ENCODE measurements around the gene SEPHS1.
"Not testable (repeated sequence)": the region's sequence is repeated elsewhere in the genome, so short reads cannot be mapped to it uniquely, and the experiment has no call there.

The SEPHS1 gene

GRCh38 chr10:13348216-13349017 is at the start of gene SEPHS1:
TSS of gene SEPHS1 (minus strand) at chr10:13348293. CDS start at chr10:13344950, 3,343 bp downstream.
- peak; percentile 62 to 78 for DNase-seq (ENCODE audit: low read depth in 2 of 2)

DNA sequence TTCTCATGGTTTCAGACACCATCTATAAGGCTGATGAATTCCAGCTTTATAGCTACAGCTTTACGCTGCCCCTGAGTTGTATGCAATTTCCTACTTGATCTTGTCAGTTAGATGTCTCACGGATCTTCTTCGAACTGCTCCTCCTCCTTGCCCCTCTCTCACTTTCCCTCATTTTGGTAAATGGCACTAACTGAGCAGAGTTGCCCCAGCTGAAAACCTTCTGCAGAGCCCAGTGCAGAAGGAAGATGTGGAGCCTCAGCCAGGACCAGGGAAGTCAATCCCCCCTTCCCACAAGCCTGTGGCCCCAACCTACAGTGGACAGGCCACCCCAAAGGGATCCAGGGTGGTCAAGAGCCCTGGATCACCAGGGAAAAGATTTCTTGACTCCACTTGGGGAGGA is 49.0 kb upstream of the SEPHS1 start:
- DNase-seq (ENCODE audit: low read depth in 2 of 2), result no peak

GRCh38 chr10:13396369-13396768 is 48.3 kb upstream of the SEPHS1 start:
- DNase-seq (ENCODE audit: low read depth in 2 of 2), result no peak

- no peak for DNase-seq (ENCODE audit: low read depth in 2 of 2)
These were observed 47.4 kb upstream of the SEPHS1 start for GRCh38 chr10:13395540-13395939.

DNA sequence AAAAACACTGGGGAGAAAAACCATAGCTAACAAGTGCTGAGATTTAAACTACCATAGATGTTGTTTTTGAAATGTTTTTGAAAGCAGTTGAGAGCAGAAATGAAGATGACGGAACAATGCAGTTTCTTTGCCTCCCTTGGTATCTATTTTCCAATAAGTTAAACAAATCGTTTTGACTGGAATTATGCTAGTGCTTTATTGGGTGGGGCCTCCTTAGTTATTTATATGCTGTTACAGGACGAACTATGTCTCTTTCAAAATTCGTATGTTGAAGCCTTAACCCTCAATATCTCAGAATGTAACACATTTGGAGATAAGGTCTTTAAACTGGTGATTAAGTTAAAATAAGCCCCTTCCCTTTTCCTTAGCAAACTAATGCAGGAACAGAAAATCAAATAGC is 45.5 kb upstream of the SEPHS1 start:
- DNase-seq (ENCODE audit: low read depth in 2 of 2), result no peak

GRCh38 chr10:13392701-13393100 is 44.6 kb upstream of the SEPHS1 start:
- DNase-seq (ENCODE audit: low read depth in 2 of 2), result no peak

DNA sequence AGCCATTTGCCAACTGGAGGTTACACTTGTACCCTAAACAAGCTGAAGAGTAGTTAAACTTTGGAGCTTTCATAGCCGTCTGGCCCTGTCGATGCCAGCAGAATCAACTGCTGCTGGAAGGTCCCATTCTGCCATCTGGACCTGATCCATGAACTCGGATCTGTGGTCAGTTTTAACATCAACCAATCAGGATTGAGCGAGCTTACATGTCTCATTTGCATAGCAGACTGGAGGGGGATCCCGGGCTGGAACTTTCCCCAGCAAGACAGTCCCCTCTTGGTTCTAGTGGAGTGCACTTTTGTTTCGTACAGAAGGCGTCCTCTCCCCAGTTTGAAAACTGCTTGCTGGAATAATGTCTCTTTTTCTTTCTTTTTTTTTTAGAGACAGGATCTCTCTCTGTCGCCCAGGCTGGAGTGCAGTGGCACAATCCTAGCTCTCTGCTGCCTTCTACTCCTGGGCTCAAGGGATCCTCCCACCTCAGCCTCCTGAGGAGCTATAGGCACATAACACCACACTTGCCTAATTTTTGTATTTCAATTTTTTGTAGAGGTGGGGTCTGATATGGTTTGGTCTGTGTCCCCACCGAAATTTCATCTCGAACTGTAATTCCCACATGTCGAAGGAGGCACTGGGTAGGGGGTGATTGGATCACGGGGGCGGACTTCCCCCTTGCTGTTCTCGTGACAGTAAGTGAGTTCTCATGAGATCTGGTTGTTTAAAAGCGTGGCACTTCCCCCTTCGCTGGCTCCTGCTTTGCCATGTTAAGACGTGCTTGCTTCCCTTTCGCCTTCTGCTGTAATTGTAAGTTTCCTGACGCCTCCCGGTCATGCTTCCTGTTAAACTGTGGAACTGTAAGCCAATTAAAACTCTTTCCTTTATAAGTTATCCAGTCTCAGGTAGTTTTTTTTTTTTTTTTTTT is 42.8 kb upstream of the SEPHS1 start:
- no peak for DNase-seq (ENCODE audit: low read depth in 2 of 2)

DNA sequence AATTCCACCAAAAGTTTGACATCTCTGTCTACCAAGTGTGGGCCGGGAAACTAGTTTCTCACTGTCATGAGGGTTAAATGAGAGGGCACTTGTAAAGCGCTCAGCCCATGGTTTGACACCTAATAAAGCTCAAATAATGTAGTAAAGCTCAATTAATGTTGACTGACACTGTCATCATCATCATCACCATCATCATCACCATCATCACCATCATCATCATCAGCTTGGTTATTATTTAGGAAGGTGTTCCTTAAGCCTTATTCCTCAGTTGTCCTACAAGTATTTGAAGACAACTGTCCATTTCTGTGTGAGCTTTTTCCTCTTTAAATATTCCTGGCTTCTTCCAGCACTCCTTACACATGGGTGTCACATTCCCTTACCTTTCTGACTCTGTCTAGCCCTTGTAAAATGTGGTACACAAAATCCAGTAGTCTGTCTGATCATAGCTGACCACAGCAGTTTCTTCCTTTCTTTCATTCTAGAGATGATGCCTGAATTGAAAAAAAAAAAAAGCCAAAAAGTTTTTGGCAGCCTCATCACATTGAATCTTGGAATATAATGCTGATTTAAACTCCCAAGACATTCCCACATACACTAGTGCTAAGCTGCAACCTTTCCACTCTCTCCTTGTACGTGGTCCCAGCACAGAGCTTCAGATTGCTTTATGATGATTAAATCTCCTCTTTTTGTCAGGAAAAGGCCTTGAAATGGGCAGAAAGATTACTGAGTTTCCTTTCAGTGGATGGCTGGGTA is 40.6 kb upstream of the SEPHS1 start:
- no peak for DNase-seq (ENCODE audit: low read depth in 2 of 2)

- DNase-seq (ENCODE audit: low read depth in 2 of 2), result no peak
These were observed 37.9 kb upstream of the SEPHS1 start for GRCh38 chr10:13386021-13386420.

- DNase-seq (ENCODE audit: low read depth in 2 of 2), result no peak
These were observed 35.3 kb upstream of the SEPHS1 start for GRCh38 chr10:13383399-13383761.

DNA sequence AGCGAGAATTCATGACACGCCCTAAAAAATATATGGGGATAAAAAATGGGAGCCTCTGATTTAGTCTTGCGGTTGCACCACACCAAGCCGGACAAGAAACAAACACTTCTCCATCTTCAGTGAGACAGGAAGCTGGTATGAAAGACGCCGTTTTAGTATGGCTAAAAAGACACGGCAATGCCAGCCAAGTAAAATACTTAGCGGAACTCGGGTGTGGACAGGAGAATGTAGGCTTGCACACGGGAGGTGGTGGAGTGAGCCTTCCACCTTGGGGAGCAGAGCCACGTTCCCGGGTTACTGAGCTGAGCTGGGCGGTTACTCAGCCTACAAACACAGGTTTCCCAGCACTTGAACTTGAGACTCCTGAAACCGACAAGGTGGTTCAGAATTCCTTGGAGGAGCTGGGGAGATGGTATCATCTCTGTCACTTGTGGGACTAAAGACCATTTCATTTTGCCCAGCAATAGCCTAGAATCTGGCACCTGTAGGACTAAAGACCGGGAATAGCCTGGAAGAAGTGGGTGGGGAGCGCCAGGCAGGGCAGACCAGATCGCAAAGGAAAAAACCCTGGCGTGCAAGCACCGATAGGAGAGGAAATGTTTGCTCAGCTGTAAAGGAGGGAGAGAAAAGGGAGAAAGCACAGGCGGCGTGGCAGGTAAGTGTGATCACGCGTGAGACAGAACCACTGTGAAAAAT is 34.8 kb upstream of the SEPHS1 start:
- no peak for DNase-seq (ENCODE audit: low read depth in 2 of 2)

- not testable (repeated sequence) for DNase-seq (ENCODE audit: low read depth in 2 of 2)
These were observed 31.0 kb upstream of the SEPHS1 start for GRCh38 chr10:13379061-13379460.

DNA sequence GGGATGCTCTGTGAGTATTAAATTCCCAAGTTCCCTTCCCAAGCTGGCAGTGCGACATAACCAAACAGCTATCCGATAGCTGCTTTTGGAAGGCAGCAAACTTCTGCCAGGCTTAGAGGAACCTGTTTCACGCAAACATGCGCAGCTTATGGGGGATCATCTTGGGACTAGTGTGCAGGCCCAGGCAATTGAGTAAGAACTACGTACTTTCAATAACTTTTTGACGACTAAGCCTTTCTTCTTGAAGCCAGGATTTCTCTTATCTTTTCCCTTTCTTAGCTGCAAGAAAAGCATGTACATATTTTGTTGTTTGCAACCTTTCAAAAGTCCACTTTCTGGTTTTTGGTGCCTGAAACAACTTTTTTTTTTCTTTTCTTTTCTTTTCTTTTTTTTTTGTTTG is 28.7 kb upstream of the SEPHS1 start:
- no peak for DNase-seq (ENCODE audit: low read depth in 2 of 2)

GRCh38 chr10:13376297-13376696 is 28.2 kb upstream of the SEPHS1 start:
- DNase-seq (ENCODE audit: low read depth in 2 of 2), result no peak

- no peak for DNase-seq (ENCODE audit: low read depth in 2 of 2)
These were observed 27.7 kb upstream of the SEPHS1 start for GRCh38 chr10:13375791-13376190.

DNA sequence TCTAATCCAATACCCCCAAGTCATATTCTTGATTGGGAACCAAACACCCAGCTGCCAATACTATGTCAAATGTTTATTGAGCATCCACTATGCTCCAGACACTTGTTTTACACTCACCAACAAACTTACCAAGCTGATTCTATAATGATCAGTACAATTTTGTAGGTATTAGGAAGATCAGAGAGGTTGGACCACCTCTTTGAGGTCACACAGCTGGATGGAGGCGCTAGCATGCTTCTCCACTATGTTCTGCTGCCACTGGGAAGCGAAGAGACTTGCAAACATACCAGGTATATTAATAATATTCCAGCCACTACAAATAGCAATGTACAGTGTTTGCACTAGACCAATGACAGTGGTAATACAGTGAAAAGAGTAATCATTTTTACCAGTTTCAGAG is 25.6 kb upstream of the SEPHS1 start:
- no peak for DNase-seq (ENCODE audit: low read depth in 2 of 2)

DNA sequence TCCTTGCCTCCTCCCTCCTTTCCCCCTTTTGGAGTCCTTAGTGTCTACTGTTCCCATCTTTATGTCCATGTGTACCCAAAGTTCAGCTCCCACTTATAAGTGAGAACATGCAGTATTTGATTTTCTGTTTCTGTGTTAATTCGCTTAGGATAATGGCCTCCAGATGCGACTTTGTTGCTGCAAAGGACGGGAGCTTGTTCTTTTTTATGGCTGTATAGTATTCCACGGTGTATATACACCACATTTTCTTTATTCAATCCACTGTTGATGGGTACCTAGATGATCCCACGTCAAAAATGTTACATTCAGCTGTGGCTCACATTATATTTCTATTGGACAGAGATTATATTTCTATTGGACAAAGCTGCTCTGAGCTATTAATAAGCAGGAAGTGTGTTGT is 24.4 kb upstream of the SEPHS1 start:
- DNase-seq (ENCODE audit: low read depth in 2 of 2), result no peak

GRCh38 chr10:13371897-13372470 is 23.9 kb upstream of the SEPHS1 start:
- DNase-seq (ENCODE audit: low read depth in 2 of 2), result peak; percentile 18 to 50

GRCh38 chr10:13366891-13367290 is 18.8 kb upstream of the SEPHS1 start:
- DNase-seq (ENCODE audit: low read depth in 2 of 2), result no peak

DNA sequence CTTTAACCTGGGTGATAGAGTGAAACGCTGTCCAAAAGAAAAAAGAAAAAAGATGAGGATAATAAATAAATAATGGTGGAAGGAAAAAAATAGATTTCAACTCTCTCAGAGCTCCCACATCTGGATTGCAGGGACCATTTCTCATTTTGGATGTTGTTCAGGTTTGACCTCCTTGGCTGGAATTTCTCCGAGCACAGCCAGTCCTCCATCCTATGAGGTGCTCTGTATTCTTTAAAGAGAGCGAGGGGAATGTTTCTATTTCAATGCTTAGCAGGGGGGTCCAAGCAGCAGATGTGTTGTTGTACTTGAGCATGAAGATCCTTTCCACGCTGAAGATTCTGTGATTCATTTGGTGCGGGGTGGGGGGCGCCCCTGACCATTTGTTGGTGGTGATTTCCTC is 17.7 kb upstream of the SEPHS1 start:
- DNase-seq (ENCODE audit: low read depth in 2 of 2), result no peak

DNA sequence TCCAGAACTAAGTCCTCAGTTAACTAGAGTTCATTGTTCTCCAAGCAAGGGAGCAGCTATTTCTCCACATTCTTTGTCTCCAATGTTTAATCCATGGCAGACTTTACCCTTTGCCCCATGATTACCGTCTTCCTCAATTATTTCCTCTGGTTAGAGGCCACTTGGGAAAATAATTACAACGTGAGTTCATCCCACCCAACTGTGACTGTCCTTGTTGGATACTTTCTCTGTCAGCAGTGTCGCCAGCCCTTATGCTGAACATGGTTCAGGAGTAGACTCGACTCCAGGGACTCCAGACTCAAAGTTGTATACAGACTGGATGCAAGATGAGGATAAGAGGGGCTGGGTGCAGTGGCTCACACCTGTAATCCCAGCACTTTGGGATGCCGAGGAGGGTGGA is 17.1 kb upstream of the SEPHS1 start:
- DNase-seq (ENCODE audit: low read depth in 2 of 2), result no peak

All from stimulated activated CD4-positive, alpha-beta T cell treated with anti-CD3 and anti-CD28 coated beads, Interleukin-1b, Interleukin-23, amount 100 ng/mL, for 4 hours (primary cell).